ENCODE results near the gene RNLS.

Gene RNLS

DNA sequence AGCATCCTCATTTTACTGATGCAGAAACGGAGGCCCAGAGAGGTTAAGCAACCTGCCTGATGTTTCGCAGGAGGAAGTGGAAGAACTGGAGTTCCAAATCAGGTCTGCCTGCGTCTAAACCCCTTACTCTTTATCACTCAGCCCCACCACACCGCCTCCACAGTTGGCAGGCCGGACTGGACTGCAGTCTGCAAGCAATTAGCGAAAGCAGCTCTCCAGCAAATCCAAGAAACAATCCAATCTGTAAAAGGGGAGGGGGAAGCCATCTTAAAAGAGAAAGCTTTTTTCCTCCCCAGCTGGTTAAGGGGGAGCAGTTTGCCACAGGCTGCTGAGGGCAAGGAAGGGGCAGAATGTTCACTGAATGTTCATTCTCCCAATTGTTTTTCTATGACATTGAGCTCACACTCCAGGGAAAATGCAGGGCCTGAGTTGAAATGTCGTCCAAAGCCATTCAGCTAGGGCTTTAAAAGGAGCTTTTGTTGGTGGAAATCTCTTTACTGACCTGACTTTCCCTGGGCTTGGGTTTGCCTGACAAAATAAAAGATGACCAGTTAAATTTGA lies 350.1 kb downstream of the RNLS start:
- DNase-seq (ENCODE audit: low read depth, low spot score), result no peak

DNA sequence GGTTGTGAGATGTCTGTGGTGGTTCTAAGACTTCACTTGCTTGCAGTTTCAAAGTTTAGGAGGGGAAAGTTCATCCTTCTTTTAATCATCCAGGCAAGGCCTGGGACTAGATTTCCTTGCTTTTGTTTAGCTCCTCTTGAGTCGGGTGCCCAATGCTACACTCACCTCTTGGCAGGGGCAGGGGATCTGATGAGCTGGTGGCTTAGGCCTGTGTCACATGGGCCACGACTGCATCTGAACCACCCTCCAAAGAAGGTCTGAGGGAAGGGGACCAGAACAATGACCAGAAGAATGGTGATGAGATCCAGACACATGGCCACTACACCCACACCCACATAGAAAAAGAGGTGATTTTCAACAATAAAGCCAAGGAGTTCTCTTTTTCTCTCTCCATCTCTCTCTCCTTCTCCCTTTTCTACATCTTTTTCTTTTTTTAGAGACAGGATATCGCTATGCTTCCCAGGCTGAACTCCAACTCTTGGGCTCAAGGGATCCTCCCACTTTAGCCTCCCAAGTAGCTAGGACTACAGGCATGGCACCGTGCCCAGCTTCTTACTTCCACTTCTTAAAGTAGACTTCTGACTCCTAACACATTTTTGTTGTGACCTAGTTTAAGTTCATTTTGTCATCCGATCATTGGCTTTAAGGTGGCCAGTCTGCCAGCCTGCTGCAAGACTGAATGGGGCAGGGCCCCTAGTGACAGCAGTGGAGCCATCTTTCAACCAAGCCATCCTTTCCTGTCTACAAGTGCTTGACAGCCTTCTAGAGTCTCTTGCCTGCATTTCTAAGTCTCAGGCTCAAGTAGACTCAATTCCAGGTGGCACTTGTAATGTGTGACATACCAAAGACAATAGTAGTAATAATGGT lies 350.9 kb downstream of the RNLS start:
- DNase-seq (ENCODE audit: low read depth, low spot score), result no peak

DNA sequence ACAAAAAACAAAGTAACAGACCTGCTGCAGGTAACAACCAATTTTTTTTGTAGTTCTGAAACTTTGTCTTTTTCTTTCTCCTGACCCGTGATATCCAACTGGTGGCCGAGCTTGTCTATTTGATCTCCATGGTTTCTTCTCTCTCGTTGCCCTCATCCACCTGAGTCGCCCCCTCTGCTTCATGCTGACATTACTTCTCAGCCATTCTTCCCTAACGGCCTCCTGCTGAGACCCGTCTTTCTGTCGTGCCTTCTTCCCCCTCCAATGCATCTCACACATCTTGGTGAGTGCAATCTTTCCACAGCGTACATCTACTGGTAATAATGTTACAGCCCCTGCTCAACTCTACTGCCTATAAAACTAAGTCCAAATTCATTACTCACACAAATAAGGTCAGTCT lies 352.9 kb downstream of the RNLS start:
- DNase-seq (ENCODE audit: low read depth, low spot score), result no peak

DNA sequence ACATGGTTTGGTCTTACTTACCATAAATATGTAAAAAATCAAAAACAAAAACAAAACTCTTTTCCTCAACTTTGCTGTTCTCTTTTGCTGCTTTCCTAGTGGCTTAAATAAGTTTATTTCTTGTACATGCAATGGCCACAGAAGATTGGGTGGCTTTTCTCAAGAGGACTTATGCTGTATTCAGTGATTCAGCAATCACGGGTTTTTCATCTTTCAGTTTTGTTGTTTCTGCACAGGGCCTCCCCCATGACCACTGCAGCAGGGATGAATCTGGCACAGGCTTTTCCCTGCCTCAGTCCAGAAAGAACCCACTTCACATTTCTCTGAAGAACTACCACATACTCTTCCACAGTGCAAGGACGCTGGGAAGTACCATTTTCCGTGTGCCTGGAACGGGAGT lies 355.0 kb downstream of the RNLS start:
- no peak for DNase-seq (ENCODE audit: low read depth, low spot score)

DNA sequence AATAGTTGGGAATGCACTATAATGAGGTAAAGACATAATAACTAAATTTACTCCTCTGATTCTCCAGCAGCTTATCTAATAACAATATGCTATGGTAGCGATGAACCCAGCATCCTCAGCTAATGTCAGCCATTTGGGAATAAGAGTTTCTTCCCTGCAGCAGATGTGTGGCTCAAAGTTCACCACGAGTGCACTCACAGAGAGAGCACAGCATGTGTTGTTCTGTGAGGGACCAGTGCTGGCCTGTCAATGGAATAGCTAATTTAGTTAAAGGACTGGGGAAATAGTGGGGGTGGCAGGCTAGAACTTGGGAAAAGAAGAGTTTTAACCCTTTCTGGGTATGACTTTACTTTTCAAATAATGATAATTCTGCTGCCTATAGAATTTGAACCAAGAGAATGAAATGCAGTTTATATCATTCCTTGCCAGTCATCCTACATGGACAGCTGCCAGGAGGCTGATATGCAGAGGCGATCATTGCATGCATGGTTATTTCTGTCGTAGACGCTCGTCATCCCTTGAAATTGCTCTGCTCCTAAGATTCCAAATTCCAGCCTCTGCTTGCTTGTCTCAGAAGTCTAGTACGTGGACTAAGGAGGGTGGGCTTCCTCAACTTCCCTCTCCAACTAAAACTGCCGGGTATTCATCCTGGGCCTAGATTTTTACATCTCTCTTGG lies 355.6 kb downstream of the RNLS start:
- peak; percentile 58 for DNase-seq (ENCODE audit: low read depth, low spot score)

DNA sequence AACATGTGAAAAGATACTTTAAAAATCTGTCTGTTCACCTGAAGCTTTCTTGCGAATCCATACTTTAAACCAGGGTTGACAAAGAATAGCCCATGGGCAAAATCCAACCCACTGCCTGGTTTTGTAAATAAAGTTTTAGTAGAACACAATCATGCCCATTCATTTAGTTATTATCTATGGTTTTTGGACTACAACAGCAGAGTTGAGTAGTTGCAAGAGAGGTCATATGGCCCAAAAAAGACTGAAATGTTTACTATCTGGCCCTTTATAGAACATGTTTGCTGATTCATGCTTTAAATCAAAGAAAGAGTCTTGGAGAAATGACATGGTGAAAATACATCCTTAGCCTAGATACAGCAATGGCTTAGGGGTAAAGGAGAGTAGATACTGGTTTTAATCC lies 356.2 kb downstream of the RNLS start:
- DNase-seq (ENCODE audit: low read depth, low spot score), result no peak

DNA sequence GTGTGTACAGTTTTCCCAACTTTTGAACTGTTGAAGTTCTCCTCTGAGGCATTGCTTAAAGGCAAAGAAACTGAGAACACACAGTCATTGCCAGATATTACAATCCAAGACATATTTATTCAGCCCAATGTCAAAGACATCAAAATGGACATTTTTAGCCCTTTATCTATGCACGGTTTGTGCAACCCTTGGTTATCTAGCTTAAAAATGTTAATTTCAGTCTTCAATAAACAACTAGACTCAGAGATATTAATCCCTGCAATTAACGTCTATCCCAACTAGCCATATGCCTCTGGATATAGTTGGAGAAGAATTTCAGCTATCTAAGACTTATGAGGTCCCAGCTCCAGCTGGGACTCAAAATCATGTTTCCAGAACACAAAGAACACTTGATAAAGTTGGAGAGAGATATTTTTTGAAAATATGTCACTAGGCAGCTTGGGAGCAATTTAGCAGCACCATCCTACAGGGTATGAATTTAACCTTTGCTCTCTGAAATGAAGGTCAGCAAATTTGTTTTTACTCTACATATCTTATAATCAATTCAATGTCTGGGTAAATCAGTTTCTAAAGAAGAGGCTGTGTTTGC lies 357.0 kb downstream of the RNLS start:
- no peak for DNase-seq (ENCODE audit: low read depth, low spot score)
